HCT116 (cell line): ENCODE data around the gene SPDYE4. TPM values are rescaled to one million over a fixed set of nuclear protein-coding genes. Genes with fewer than 3 reads are reported as not detected.

Experiments
- ATAC-seq: fragments of 200-7000 bp; cut with Tn5 transposase; 2 replicates; pipeline ENCODE4 v1.9.1; 2020; ENCODE audit warnings: mild to moderate bottlenecking, moderate library complexity
- BruUV-seq: library from RNA; stranded (reverse); fragments of 400-500 nt; replicated peaks from 2 replicates; lab custom pipeline; 2021; lab: Mats Ljungman, UMichigan
- CTCF ChIA-PET: fragments of 300-600 bp; sonication (Branson Sonifier 250); formaldehyde crosslinking; loops from one replicate; lab custom pipeline; 2021; ENCODE audit warnings: antibody characterized with exemption; lab: Charles Lee
- POLR2A ChIA-PET: fragments of 300-600, 350-600 bp; sonication (Branson Sonifier 250); formaldehyde crosslinking; loops from one replicate; lab custom pipeline; 2021; ENCODE audit warnings: antibody characterized with exemption; lab: Charles Lee
- RAD21 ChIA-PET, 2 experiments: fragments of 300-600 bp; sonication (Branson Sonifier 250); formaldehyde crosslinking; loops; one replicate each; lab custom pipeline; 2023; ENCODE audit warnings: low total read pairs in 2 of 2; ENCODE audit not compliant: uncharacterized antibody in 2 of 2, unreplicated experiment in 2 of 2, low non-redundant PET in 1 of 2; lab: Charles Lee
- DNase-seq: peaks from one replicate; pipeline ENCODE4 v3.0.0-alpha.2; 2010; ENCODE audit warnings: low read depth, low spot score
- H2AFZ ChIP-seq: fragments of 200-600 bp; shearing (Covaris generic), sonication (generic); 2 replicates; pipeline ENCODE4 v1.6.1; 2017; ENCODE audit warnings: low read depth, mixed run types, mixed read lengths, antibody characterized with exemption, low read length; ENCODE audit not compliant: poor library complexity, severe bottlenecking
- H3K27ac ChIP-seq: 2 replicates; pipeline ENCODE4 v1.5.1; 2012; ENCODE audit warnings: low read depth, low read length
- H3K27me3 ChIP-seq: fragments of 200-600 bp; sonication (generic); 2 replicates; pipeline ENCODE4 v1.6.1; 2016; ENCODE audit warnings: mixed run types, low read length, mixed read lengths; ENCODE audit not compliant: insufficient read depth
- H3K36me3 ChIP-seq, 2 experiments: fragments of 200-500 bp in 1 of 2; fragments of 200-600 bp in 1 of 2; sonication (Bioruptor generic) in 1 of 2; sonication (generic) in 1 of 2; 2 replicates each; pipeline versions ENCODE4 v1.5.1 to v1.6.1; 2014 to 2016; ENCODE audit warnings: low read length in 2 of 2, inconsistent platforms in 1 of 2, mixed read lengths in 1 of 2, mixed run types in 1 of 2; ENCODE audit not compliant: insufficient read depth in 2 of 2, control insufficient read depth in 1 of 2
- H3K4me1 ChIP-seq, 2 experiments: fragments of 200-600 bp in 1 of 2; sonication (generic) in 1 of 2; 2 replicates each; pipeline versions ENCODE4 v1.5.1 to v1.6.1; 2012 to 2017; ENCODE audit warnings: low read length in 2 of 2, inconsistent platforms in 1 of 2, mild to moderate bottlenecking in 1 of 2, mixed read lengths in 1 of 2, mixed run types in 1 of 2, moderate library complexity in 1 of 2; ENCODE audit not compliant: insufficient read depth in 2 of 2, control insufficient read depth in 1 of 2
- H3K4me2 ChIP-seq: fragments of 200-600 bp; sonication (generic); 2 replicates; pipeline ENCODE4 v1.6.1; 2017; ENCODE audit warnings: mixed run types, low read length, mixed read lengths
- H3K4me3 ChIP-seq, 2 experiments: fragments of 200-600 bp in 1 of 2; sonication (generic) in 1 of 2; replicated peaks in 1 of 2; 2 replicates each; pipeline ENCODE4 v1.5.1; 2011 to 2016; ENCODE audit warnings: low read length in 2 of 2, control low read depth in 1 of 2, low read depth in 1 of 2, mild to moderate bottlenecking in 1 of 2, mixed read lengths in 1 of 2, mixed run types in 1 of 2
- H3K79me2 ChIP-seq: fragments of 200-600 bp; sonication (generic); 2 replicates; pipeline ENCODE4 v1.6.1; 2017; ENCODE audit warnings: mild to moderate bottlenecking, mixed run types, low read length, moderate library complexity, mixed read lengths; ENCODE audit not compliant: insufficient read depth
- H3K9ac ChIP-seq: fragments of 200-600 bp; sonication (generic); 2 replicates; pipeline ENCODE4 v1.6.1; 2016; ENCODE audit warnings: low read length, mixed read lengths
- H3K9me2 ChIP-seq: fragments of 200-600 bp; sonication (generic), shearing (Covaris generic); 2 replicates; pipeline ENCODE4 v1.6.1; 2017; ENCODE audit warnings: mixed run types, mild to moderate bottlenecking, moderate library complexity; ENCODE audit not compliant: insufficient read depth
- H3K9me3 ChIP-seq, 2 experiments: fragments of 200-500 bp in 1 of 2; fragments of 200-600 bp in 1 of 2; sonication (Bioruptor generic) in 1 of 2; sonication (generic) in 1 of 2; 2 replicates each; pipeline ENCODE4 v1.6.1; 2014 to 2017; ENCODE audit warnings: low read length in 2 of 2, mixed read lengths in 2 of 2, inconsistent platforms in 1 of 2, low read depth in 1 of 2, mild to moderate bottlenecking in 1 of 2, mixed run types in 1 of 2, moderate library complexity in 1 of 2; ENCODE audit not compliant: control insufficient read depth in 1 of 2, insufficient read depth in 1 of 2
- H4K20me1 ChIP-seq: fragments of 200-600 bp; sonication (generic), shearing (Covaris generic); 2 replicates; pipeline ENCODE4 v1.6.1; 2017; ENCODE audit warnings: mixed run types, mild to moderate bottlenecking, moderate library complexity; ENCODE audit not compliant: insufficient read depth
- FOSL1 ChIP-seq: IDR thresholded peaks from 2 replicates; pipeline ENCODE4 v1.6.1; 2012; ENCODE audit warnings: low read depth
- JUND ChIP-seq: IDR thresholded peaks from 2 replicates; pipeline ENCODE4 v1.6.1; 2012
- MAX ChIP-seq: IDR thresholded peaks from 2 replicates; pipeline ENCODE4 v1.6.1; 2012
- POLR2AphosphoS5 ChIP-seq: IDR thresholded peaks from 2 replicates; pipeline ENCODE4 v1.6.1; 2011; ENCODE audit warnings: mild to moderate bottlenecking, low read depth, low read length, moderate library complexity
- RAD21 ChIP-seq: IDR thresholded peaks from 2 replicates; pipeline ENCODE4 v1.6.1; 2012; ENCODE audit warnings: low read depth, mild to moderate bottlenecking
- ZBTB33 ChIP-seq: IDR thresholded peaks from 2 replicates; pipeline ENCODE4 v1.6.1; 2011; ENCODE audit warnings: mild to moderate bottlenecking, low read length, moderate library complexity; ENCODE audit not compliant: insufficient replicate concordance; ENCODE audit errors: extremely low read depth
- ZFX ChIP-seq: fragments of 450-650 bp; IDR thresholded peaks from 2 replicates; pipeline ENCODE4 v1.6.1; 2017
- intact Hi-C: fragments of 100-400 bp; cut with micrococcal nuclease; formaldehyde crosslinking; loops from 2 replicates; pipeline ENCODE4 v1.10.0; 2022
- total RNA-seq: library from RNA; stranded (reverse); gene quantifications from one replicate; pipeline ENCODE4 v1.2.1, GENCODE V29; 2021; ENCODE audit not compliant: unreplicated experiment
- TF ChIP-seq, protein P1 (sequence below): IDR thresholded peaks from 2 replicates; pipeline ENCODE4 v1.6.1; 2012
- TF ChIP-seq, protein P2 (sequence below), 3 experiments: fragments of 200-600 bp in 1 of 3; sonication (generic) in 1 of 3; IDR thresholded peaks in 2 of 3; conservative IDR thresholded peaks in 1 of 3; 2 replicates each; pipeline ENCODE4 v1.5.1; 2012 to 2017; ENCODE audit warnings: low read depth in 2 of 3, low read length in 2 of 3, antibody characterized with exemption in 1 of 3, borderline replicate concordance in 1 of 3, control low read depth in 1 of 3, mild to moderate bottlenecking in 1 of 3, mixed read lengths in 1 of 3, mixed run types in 1 of 3, moderate library complexity in 1 of 3; ENCODE audit not compliant: insufficient read depth in 1 of 3

Gene SPDYE4
- total RNA-seq, 1 experiment from 2014 or later, result not detected

- DNase-seq, result no peak
- Histone ChIP-seq H3K27ac (no peak overlapping the region), H3K9me2 (no peaks in the 10 kb centered on the region), H3K4me3 (no peak overlapping the region), H3K4me2 (no peak overlapping the region), H3K79me2 (no peaks in the 10 kb centered on the region), H3K27me3 (peaks cover 32% of the 10 kb centered on the region), H2AFZ (no peak overlapping the region), H3K36me3 (no peaks in the 10 kb centered on the region), H3K4me1 (no peaks in the 10 kb centered on the region), H3K9me3 (no peaks in the 10 kb centered on the region), H3K9ac (no peak overlapping the region), H4K20me1 (no peaks in the 10 kb centered on the region)
- intact Hi-C loops, result no loop called here
- TF ChIP-seq, protein P1, sequence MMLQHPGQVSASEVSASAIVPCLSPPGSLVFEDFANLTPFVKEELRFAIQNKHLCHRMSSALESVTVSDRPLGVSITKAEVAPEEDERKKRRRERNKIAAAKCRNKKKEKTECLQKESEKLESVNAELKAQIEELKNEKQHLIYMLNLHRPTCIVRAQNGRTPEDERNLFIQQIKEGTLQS, result no peak
- no peak for TF ChIP-seq ZBTB33
- TF ChIP-seq RAD21, result no peak
- TF ChIP-seq JUND, result no peak
- TF ChIP-seq POLR2AphosphoS5, result no peak
- no peak for TF ChIP-seq MAX
- TF ChIP-seq, protein P2, sequence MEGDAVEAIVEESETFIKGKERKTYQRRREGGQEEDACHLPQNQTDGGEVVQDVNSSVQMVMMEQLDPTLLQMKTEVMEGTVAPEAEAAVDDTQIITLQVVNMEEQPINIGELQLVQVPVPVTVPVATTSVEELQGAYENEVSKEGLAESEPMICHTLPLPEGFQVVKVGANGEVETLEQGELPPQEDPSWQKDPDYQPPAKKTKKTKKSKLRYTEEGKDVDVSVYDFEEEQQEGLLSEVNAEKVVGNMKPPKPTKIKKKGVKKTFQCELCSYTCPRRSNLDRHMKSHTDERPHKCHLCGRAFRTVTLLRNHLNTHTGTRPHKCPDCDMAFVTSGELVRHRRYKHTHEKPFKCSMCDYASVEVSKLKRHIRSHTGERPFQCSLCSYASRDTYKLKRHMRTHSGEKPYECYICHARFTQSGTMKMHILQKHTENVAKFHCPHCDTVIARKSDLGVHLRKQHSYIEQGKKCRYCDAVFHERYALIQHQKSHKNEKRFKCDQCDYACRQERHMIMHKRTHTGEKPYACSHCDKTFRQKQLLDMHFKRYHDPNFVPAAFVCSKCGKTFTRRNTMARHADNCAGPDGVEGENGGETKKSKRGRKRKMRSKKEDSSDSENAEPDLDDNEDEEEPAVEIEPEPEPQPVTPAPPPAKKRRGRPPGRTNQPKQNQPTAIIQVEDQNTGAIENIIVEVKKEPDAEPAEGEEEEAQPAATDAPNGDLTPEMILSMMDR (IDR thresholded peaks at IDR 0.05 in 2 of 3, conservative IDR thresholded peaks at IDR 0.05 in 1 of 3; ENCODE audit: borderline replicate concordance in 1 of 3, insufficient read depth in 1 of 3, low read depth in 2 of 3, low read length in 2 of 3), result no peak
- no peak for TF ChIP-seq ZFX
- TF ChIP-seq FOSL1, result no peak
- BruUV-seq, result no TSS peak
- ATAC-seq, result no peak
- POLR2A ChIA-PET, result no interaction called here
- CTCF ChIA-PET, result no interaction called here
- RAD21 ChIA-PET, result no interaction called here
These were observed 50.9 kb downstream of the SPDYE4 start for GRCh38 chr17:8707332-8708024.
